HL-60/S4 (cell line): ENCODE measurements around the gene HCRT.
"Not testable (repeated sequence)": the region's sequence is repeated elsewhere in the genome, so short reads cannot be mapped to it uniquely, and the experiment has no call there.

Source experiments
- in situ Hi-C: fragments of 300-500 bp; cut with MboI; formaldehyde crosslinking; loops from 2 replicates; pipeline ENCODE4 v1.14.3; 2022; ENCODE audit warnings: low sequenced_read_pairs

Gene HCRT

DNA sequence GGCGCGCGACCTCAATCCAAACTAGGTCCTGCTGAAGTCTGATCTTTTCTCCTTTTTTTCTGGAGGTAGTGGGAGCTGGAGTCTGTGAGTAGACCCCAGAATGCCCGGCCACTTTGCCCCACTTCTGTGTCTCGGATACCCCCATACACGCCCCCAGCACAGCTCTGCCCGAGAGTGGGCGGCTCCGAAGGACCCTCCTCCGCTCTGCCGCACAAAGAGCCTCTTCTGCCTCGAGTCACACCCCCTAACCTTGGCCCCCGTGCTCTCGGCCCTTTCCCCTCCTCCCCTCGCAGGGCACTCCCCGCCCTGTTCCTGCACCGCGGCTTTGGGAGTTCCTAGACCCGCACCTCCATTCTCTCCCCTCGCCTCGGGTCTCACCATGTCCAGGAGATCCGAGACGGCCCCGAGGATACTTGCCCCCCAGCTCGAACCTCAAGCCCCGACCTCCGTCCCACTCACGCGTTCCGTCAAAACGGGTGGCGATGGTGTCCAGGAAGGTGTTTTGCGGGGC, 4.8 kb downstream of the HCRT start:
- in situ Hi-C loops, result no loop called here

DNA sequence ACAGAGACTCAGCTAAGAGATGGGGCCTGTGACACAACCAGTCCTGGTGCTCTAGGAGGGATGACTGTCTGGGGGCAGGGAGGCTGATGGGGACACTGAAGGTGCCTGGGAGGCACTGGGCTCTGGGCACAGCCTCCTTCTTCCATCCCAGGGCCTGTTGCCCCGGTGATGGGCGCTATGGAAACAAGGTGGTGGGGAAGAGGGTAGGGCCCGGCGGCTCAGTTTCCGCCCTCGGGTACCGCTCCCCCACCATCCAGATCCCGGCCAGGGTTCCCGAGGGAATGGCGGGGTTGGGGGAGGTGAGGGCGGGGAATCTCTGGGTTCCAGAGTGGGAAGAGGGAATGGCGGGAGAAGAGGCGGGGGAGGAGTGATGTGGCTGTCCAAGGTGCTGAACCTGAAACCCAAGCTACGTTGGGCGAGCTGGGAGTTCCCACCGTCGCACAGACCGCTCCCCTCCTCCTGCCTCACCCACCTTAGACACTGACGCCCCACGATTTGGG, 5.3 kb downstream of the HCRT start:
- in situ Hi-C loops, result no loop called here

DNA sequence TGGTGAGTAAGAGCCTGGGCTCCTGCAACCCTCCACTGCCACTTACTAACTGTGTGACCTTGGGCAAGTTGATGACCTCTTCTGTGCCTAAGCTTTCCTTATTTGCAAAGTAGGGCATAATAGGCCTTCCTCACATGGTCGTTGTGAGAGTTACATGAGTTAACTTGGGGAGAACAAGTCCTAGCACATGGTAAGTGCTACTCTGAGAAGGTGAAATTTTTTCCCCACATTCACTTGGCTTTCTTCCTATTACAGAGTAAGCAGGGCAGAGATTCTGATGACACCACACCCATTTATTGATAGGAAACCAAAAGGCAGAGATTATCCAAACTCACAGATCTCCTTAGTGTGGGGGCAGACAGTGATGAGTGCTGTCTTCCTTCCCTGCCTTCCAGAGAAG, 5.9 kb downstream of the HCRT start:
- in situ Hi-C loops, result no loop called here

DNA sequence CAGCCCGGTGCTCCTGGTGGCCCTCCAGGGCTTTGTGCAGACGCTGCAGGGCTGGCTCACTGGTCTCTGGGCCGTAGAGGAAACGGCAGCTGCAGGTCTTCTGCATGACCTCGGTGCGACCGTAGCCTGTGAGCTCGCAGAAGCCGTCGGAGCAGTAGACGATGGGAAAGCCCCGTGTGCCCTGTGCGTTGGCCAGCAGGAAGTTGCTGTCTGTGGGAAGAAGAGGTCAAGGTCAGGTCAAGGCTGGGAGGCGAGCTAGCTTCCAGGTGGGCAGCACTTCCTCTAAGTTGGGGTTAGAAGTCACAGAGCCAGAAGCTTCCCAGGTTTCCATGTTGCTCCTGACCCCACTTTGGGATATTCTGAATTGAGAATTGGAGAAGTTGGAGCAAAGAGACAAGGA, 6.4 kb downstream of the HCRT start:
- in situ Hi-C loops, result no loop called here

DNA sequence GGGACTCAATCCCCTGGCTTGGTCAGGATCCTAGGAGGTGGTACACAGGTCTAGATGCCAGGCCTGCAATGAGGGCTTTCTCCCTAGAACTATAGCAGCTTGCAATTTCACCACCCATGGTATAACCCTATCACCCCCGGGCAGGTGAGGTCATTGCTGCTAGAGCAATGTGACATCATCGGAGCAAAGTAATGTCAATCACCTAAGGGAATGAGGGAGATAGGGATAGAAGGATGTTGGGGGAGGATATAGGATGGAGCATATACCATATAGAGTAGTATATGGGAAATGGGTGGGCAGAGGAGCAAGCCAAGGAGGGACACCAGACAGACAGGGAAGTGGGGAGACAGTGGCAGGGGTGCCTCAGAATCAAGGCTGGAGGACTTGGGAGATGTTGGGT, 7.6 kb downstream of the HCRT start:
- in situ Hi-C loops, result no loop called here

DNA sequence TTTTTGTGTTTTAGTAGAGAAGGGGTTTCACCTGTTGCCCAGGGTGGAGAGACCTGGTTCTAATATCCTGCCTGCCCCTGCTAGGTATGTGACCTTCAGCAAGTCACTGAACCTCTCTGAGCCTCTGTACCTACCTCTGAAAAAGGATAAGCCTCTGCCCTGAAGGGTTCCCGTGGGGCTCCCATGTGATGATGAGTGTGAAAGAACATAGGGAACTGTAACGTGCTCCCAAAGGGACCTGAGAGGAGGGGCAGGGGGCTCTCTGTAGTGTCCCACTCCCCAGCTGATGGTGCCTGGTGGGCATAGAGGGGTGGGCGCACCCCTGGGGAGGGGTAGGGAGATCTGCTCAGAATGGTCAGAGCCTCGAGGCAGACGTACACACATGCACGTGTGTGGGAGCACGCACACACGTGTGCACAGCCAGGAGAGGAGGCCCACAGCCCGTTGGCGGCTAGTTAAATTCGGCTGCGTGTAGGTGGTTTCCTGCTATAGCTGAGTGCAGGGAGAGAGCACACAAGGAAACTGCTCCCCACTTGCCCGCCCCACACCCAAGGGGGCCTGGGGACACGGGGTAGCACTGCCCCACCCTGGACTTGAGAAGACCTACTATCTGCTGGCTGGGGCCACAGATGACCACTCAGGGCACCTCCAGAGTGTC, 11.0 kb downstream of the HCRT start:
- in situ Hi-C loops, result no loop called here

DNA sequence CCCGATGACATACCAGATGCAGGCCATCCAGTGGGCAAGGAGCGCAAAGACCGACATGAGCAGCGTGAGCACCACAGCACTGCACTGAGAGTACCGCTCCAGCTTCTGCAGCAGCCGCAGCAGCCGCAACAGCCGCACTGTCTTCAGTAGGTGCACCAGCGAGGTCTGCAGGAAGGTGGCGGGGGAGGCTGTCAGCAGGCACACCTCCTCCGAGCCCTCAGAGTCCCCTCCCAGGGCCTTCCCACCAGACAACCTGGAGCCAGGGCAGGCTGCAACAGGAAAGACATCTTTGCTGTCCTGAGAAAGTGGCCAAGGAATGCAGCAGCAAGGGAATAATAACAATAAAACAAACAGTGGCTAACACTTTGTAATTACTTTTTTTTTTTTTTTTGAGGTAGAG, 13.4 kb downstream of the HCRT start:
- in situ Hi-C loops, result no loop called here

DNA sequence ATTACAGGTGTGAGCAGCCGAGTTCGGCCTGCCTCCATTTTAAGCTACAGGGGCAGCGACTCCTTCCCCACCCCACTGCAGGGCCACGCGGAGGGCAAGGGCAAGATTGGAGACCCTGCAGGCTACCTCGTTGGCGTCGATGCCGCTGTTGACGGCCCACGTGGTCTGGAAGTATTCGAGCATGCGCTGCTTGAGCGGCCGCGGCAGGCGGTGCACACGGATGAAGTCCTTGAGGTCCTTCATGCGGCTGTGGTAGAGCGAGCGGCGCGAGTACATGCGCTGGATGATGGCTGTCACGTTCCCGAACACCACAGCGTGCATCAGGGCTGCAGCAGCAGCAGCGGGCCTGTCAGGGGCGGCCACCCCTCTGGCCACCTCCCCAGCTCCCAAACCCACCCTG, 15.9 kb downstream of the HCRT start:
- in situ Hi-C loops, result no loop called here

DNA sequence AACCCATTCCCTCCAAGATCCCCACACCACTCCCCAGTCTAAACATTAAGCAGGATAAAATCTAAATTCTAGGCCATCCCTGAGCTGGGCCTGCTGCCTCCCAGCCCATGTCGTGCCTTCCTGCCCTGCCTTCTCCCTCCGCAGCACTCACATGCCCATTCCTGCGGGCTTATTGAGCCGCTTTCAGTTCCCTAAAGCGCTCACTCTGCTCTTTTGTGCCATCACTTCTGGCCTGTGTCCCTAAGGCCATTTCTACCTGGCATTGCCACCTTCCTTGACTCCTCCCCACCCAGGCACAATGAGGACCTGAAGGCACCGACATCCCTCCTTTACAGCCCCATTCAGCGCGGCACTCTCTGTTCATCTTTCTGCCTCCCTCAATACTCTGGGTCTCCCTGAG, 17.4 kb downstream of the HCRT start:
- in situ Hi-C loops, result no loop called here

DNA sequence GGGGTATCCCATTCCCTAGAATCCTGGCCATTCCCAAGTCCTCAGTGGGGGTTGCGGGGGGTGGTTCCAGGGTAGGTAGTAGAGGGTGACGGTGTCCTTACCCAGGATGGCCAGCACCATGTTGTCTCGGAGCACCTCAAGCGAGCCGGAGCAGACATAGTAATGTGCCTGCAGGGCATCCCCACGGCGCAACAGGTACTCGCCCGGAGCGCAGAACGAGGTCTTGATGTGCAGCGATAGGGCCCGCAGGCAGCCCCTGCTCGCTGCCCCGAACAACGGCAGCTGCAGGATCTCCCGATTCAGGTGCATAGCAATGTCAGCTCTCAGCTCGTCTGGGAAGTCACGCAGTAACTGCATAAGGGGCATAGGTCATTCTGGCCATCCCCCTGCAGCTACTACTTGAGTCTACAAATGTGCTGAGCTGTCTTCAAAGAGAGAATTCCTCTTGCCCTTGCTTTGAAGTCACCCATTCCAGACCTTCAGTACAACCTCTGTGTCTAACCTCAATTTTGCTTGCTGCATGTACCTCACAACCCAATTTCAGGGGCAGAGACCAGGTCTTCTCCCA, 19.0 kb downstream of the HCRT start:
- in situ Hi-C loops, result no loop called here

DNA sequence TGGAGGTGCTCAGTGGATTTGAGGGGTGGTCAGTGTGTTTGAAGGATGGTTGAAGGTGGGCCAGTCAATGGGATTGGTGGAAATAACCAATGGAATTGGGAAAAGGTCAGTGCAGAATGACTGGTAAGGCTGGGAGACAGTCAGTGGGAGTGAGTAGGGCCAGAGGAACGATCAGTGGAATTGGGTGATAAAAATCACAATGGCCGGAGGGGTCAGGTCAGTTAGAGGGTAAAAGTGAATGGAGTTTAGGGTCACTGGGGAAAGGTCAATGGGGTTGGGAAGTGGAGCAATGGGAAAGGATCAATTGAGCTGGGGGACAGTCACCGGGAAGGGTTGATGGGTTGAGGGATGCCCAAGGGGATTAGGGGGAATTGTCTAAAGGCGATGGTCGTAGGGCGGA, 19.5 kb downstream of the HCRT start:
- in situ Hi-C loops, result no loop called here

DNA sequence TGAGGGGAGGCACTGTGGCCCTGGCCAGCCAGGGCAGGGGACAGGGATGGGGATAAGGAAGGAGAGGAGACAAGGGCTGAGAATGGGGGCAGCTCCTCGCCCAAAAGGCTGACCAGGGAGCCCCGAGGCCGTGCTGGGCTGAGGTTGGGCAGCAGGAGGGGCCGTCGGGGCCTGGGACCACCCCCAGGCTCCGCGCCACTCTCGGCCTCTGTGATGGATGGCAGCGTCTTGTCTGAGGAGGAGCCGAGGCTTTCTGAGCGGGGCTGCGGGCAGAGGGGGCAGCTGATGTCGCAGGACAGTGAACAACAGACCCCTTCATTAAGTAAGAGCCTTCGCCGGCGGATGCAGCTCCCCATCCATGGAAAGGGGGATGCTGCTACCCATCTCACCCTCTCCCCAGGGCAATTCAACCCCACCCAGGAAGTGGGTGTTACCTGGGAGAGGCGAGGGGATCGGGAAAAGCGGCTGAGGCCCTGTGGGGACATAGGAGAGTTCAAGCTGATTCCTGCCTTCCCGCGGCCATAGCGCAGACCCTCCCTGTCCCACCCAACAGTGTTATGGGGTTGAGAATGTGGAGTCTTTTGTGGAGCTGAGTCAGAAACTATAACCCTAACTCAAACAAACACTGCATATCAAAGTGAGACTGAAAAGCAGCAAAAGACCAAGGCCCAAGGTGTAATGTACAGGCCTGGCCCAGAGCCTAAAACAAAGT, 21.4 kb downstream of the HCRT start:
- in situ Hi-C loops, result no loop called here

DNA sequence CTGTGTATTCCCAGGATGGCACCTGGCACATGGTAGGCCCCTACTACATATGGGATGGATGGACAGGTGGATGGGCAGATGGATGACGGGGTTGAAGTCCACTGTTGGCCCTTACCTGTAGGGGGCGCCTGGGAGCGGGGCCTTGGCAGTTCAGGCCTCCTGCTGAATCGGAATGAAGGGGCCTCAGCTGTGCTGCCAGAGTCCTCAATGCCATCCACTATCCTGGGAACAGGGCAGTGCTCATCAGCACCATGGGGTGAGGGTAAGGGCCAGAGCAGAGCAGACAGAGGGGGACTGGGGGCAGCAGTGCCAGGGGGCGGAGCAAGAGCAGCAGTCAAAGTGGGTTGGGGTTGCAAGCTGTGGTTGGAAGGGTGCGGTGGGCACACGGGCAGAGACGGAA, 22.1 kb downstream of the HCRT start:
- in situ Hi-C loops, result no loop called here

DNA sequence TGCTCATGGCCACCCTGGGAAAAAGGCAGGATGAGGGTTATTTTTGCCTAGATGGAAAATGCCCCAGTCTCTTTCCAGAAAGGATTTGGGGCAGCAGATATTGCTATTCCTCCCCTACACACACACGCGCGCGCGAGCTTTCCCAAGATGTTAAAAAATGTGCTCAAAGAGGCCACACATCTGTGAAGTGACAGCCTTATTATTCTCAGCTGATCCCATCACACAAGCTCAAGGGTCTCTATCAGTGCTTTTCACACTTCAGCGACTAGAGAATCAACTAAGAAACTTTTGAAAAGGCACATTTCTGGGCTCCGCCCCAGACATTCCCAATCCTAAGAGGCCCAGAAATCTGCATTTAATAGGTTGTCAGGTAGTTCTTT, 24.7 kb downstream of the HCRT start:
- in situ Hi-C loops, result no loop called here

DNA sequence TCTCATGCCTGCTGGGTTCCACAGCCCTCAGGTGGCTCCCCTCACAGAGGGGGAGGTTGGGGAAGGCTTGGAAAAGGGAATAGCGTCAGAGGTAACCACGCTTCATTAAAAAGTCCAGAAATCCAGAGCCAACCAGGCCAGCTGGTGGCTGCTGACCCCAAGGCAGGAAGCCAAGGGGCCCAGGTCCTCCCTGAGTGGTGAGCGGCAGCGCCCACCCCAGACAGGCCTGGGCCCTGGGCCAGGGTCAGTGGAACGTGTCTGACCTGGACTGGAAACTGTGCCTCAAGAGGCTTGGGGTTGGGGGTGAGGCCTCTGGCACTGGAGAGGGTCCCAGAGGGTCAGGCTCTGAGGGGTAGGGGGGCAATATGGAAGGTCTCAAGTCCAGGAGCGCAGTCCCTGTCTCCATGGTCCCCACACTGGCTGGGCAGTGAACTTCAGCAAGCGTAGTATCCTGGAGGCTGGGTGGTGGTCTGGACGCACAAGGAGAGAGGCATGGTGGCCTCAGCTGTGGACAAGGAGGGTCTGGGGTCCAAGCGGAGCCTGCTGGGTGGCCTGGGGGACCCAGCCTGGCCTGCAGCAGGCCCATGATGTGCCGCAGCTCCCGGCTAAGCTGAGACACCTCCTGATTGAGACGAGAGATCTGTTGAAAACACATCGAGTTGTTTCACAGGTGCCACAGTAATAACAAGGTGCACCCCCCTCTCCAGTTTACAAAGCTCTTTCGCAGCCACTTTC, 25.3 kb downstream of the HCRT start:
- in situ Hi-C loops, result no loop called here

DNA sequence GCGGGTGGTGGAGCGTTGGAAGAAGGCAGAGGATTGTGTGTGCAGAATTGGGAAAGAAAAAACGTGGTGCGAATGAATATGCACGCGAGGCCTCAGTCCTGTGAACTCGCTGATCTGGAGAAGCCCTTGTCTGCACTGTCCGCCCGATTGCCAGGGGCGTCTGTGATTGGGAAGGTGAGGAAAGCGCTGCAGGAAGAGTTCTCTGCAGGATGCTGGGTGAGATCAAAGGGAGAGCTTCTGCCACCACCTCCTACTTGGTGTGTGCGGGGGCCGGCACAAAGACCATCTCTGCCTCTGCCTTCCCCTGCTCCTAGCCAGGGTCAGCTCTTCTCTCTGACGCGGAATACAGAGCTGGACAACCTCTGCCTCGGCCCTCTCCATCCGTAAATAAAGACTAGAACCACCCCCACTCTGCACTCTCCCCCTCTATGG, 29.6 kb downstream of the HCRT start:
- in situ Hi-C loops, result no loop called here

DNA sequence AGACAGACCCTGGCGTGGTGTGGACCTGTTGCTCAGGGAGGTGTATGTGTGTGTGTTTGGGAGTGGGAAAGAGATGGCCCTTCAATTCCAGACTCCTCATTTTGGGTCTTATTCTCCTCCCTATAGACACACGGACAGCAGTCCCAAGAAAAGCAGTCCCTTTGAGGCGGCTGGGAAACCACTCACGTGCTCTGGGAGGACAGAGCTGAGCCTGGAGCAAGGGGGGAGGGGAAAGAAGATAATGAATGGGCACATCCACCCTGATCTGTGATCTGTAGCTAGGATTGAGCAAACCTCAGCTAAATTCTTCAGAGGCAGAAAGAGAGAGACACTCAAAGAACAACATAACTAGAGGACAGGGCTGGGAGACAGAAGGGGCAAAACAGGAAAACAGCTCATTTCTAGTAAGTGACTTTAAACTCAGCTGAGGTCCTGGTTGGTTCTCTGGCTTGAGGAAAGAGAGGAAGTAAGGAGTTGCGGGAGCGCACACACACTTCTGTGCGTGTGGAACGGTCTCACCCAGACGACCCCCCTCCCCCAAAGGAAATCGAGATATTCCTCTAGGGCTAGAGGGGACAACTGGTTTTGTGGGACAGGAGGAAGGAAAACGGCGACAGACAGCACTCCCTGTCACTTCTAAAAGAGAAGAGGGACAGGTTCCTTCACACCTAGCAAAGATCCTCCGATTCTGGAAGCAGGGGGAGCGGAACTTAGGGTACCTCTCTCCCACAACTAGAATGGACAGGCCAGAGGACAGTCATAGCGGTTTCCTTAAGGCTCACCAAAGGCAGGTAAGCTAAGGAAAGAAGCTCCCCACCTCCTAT, 31.1 kb downstream of the HCRT start:
- in situ Hi-C loops, result no loop called here

DNA sequence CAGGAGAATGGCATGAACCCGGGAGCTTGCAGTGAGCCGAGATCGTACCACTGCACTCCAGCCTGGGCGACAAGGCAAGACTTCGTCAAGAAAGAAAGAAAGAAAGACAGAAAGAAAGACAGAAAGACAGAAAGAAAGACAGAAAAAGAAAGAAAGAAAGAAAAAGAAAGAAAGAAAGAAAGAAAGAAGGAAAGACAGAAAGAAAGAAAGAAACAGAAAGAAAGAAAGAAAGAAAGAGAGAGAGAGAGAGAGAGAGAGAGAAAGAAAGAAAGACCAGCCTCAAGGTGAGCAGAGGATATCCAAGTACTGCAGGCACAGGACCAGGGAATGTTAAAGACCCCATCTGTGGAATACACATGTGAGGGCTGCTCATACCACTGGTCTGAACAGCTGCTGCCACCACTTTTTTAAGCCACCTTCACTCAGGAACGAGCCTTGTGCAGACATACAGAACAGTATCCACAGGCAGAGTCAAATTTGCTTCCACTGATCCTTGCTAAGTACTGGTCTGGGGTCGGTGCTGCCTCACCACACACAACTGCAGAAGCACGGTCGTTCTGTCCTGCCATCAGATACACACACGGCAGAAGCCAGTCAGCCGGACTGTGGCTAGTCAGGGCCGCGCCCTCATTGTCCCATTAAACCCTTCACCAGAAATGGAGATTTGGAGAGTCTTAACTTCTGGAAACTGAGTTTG, 38.2 kb downstream of the HCRT start:
- in situ Hi-C loops, result no loop called here

DNA sequence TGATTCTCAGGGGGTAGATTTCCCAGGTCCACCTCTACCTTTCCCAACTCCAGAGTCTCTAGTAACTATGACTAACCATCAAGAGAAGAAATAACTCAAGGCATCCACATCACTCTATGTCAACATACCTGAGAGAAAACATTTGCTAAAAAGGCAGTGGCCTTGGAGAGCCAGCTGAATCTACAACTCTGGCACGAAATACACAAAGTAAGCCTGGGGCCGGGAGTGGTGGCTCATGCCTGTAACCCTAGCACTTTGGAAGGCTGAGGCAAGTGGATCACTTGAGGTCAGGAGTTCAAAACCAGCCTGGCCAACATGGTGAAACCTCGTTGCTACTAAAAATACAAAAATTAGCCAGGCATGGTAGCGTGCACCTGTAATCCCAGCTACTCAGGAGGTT, 42.1 kb downstream of the HCRT start:
- in situ Hi-C loops, result not testable (repeated sequence)

DNA sequence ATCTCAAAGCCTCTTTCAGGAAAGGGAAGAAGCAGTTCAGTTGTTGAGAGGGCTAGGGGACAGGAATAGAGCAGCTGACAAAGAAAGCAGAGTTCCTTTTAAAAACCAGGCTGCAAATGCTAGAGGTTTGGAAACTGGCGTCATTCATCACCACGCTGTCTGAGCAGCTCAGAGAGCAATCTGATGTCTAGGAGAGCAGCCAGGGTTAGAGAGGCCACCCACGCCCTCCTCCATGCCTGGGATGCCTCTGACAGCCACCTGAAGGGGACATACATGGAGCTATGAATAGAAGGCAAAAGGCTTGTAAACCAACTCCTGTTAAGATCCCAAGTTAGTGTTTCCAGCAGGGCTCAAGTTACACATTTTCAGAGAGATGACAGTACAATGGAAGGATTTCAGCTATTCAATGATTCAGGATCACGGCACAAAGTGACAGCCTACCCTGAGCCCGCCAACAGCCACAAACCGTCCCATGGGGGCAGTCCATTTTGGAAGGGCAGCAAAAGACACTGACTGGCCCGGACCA, 42.8 kb downstream of the HCRT start:
- in situ Hi-C loops, result no loop called here
